GM23248 (cell line): ENCODE data around the gene DYNLT1. TPM values are rescaled to one million over a fixed set of nuclear protein-coding genes. Genes with fewer than 3 reads are reported as not detected.
"Not testable (repeated sequence)": the region's sequence is repeated elsewhere in the genome, so short reads cannot be mapped to it uniquely, and the experiment has no call there.

ENCODE experiments used
- DNase-seq: peaks from one replicate; pipeline ENCODE4 v3.0.0-alpha.2; 2015
- H2AFZ ChIP-seq: fragments of 200-600 bp; sonication (generic); 2 replicates; pipeline ENCODE4 v1.6.1; 2016; ENCODE audit warnings: antibody characterized with exemption
- H3F3A ChIP-seq: fragments of 200-600 bp; sonication (generic); 2 replicates; pipeline ENCODE4 v1.6.1; 2016; ENCODE audit warnings: mild to moderate bottlenecking, antibody characterized with exemption, mixed run types; ENCODE audit not compliant: insufficient read depth
- H3K27ac ChIP-seq: fragments of 200-600 bp; sonication (generic); 2 replicates; pipeline ENCODE4 v1.5.1; 2016; ENCODE audit warnings: mild to moderate bottlenecking
- H3K27me3 ChIP-seq: fragments of 200-600 bp; sonication (generic); replicated peaks from 2 replicates; pipeline ENCODE4 v1.6.1; 2016; ENCODE audit warnings: mild to moderate bottlenecking; ENCODE audit not compliant: insufficient read depth
- H3K36me3 ChIP-seq: fragments of 200-600 bp; sonication (generic); 2 replicates; pipeline ENCODE4 v1.6.1; 2016; ENCODE audit warnings: low read depth, mild to moderate bottlenecking
- H3K4me1 ChIP-seq: fragments of 200-600 bp; sonication (generic); 2 replicates; pipeline ENCODE4 v1.6.1; 2016; ENCODE audit warnings: mild to moderate bottlenecking; ENCODE audit not compliant: insufficient read depth
- H3K4me2 ChIP-seq: fragments of 200-600 bp; sonication (generic); one replicate; pipeline ENCODE4 v1.6.1; 2016; ENCODE audit warnings: mild to moderate bottlenecking; ENCODE audit not compliant: unreplicated experiment
- H3K4me3 ChIP-seq: fragments of 200-600 bp; sonication (generic); 2 replicates; pipeline ENCODE4 v1.5.1; 2016; ENCODE audit warnings: mild to moderate bottlenecking
- H3K79me2 ChIP-seq: fragments of 200-600 bp; sonication (generic); 2 replicates; pipeline ENCODE4 v1.6.1; 2016; ENCODE audit warnings: mild to moderate bottlenecking; ENCODE audit not compliant: insufficient read depth
- H3K9ac ChIP-seq: fragments of 200-600 bp; sonication (generic); 2 replicates; pipeline ENCODE4 v1.6.1; 2016; ENCODE audit warnings: mild to moderate bottlenecking
- H3K9me2 ChIP-seq: fragments of 200-600 bp; sonication (generic); 2 replicates; pipeline ENCODE4 v1.6.1; 2016; ENCODE audit warnings: mixed run types, mild to moderate bottlenecking, moderate library complexity; ENCODE audit not compliant: insufficient read depth
- H3K9me3 ChIP-seq: fragments of 200-600 bp; sonication (generic); one replicate; pipeline ENCODE4 v1.6.1; 2017; ENCODE audit warnings: low read depth
- H4K20me1 ChIP-seq: fragments of 200-600 bp; sonication (generic); 2 replicates; pipeline ENCODE4 v1.6.0; 2016; ENCODE audit not compliant: insufficient read depth
- EZH2 ChIP-seq: fragments of 200-600 bp; sonication (generic); IDR thresholded peaks from 2 replicates; pipeline ENCODE4 v1.6.1; 2018; ENCODE audit warnings: antibody characterized with exemption, mild to moderate bottlenecking; ENCODE audit not compliant: insufficient read depth, poor library complexity, severe bottlenecking
- EZH2phosphoT487 ChIP-seq: fragments of 200-600 bp; sonication (generic); IDR thresholded peaks from 2 replicates; pipeline ENCODE4 v1.6.1; 2018; ENCODE audit warnings: antibody characterized with exemption, moderate library complexity, mild to moderate bottlenecking, low read depth; ENCODE audit not compliant: insufficient read depth
- WGBS, 2 experiments: methylation state at CpG; one replicate each; pipeline ENCODE4 v1.1.6; 2015 to 2017; ENCODE audit warnings: low lambda C conversion rate in 2 of 2, low coverage in 1 of 2; ENCODE audit errors: missing lambda C conversion rate in 2 of 2; 5-methylcytosine and 5-hydroxymethylcytosine counted together
- in situ Hi-C: fragments of 300-500 bp; cut with MboI; formaldehyde crosslinking; loops from 2 replicates; pipeline ENCODE4 v1.15.0; 2020
- polyA plus RNA-seq: library from polyadenylated mRNA; unstranded; fragments of >200 nt; fragmentation: Nextera tagmentation; extraction: Ambion mirVana; gene quantifications from 2 replicates; pipeline ENCODE4 v1.2.1, GENCODE V29; 2016
- total RNA-seq: library from RNA; depleted of rRNA; stranded (reverse); fragments of >200 nt; shearing (Covaris generic); gene quantifications from 2 replicates; pipeline ENCODE4 v1.2.3, GENCODE V29; 2014

DYNLT1 gene
- total and polyA plus RNA-seq, 2 experiments from 2014 or later, result 79.7 to 368 TPM

GRCh38 chr6:158634695-158635426 is 9.7 kb downstream of the DYNLT1 start:
- Histone ChIP-seq H2AFZ (no peak overlapping the region), H3F3A (peaks cover 62% of the 10 kb centered on the region), H3K36me3 (peaks cover 41% of the 10 kb centered on the region), H3K4me1 (peaks cover 35% of the 10 kb centered on the region), H3K79me2 (peaks cover 65% of the 10 kb centered on the region), H3K9me2 (no peaks in the 10 kb centered on the region), H3K4me2 (no peak overlapping the region), H3K27me3 (no peaks in the 10 kb centered on the region), H3K27ac (peak overlapping the region; percentile 15; the same call in 1 of the 2 replicates), H3K4me3 (no peak overlapping the region), H3K9me3 (no peaks in the 10 kb centered on the region), H4K20me1 (no peaks in the 10 kb centered on the region), H3K9ac (no peak overlapping the region)
- in situ Hi-C loops, result no loop called here
- no peak for DNase-seq
- 87% methylated on average over 6 of the region's 6 CpGs for WGBS, 2 experiments
- TF ChIP-seq EZH2 (no peak), EZH2phosphoT487 (no peak)

- no peaks in the 10 kb centered on the region for H3K27me3 ChIP-seq
- peaks cover 31% of the 10 kb centered on the region for H3K4me1 ChIP-seq
- peak overlapping the region; percentile 92 for H3K27ac ChIP-seq
- H3K36me3 ChIP-seq, result peaks cover 43% of the 10 kb centered on the region
- H3F3A ChIP-seq, result peaks cover 66% of the 10 kb centered on the region
- H4K20me1 ChIP-seq, result no peaks in the 10 kb centered on the region
- WGBS, 2 experiments, result 88 to 90% methylated on average over 11 of the region's 11 CpGs
- TF ChIP-seq EZH2phosphoT487 (no peak), EZH2 (no peak)
- H3K79me2 ChIP-seq, result peaks cover 48% of the 10 kb centered on the region
- no peak overlapping the region for H2AFZ ChIP-seq
- H3K9me3 ChIP-seq, result no peaks in the 10 kb centered on the region
- no peak overlapping the region for H3K4me3 ChIP-seq
- H3K9ac ChIP-seq, result no peak overlapping the region
- in situ Hi-C loops, result no loop called here
- no peak for DNase-seq
- H3K4me2 ChIP-seq, result no peak overlapping the region
- no peaks in the 10 kb centered on the region for H3K9me2 ChIP-seq
Measured at GRCh38 chr6:158633127-158633526, 11.4 kb downstream of the DYNLT1 start.

GRCh38 chr6:158632538-158633119 is 11.9 kb downstream of the DYNLT1 start:
- Histone ChIP-seq H3K36me3 (peaks cover 40% of the 10 kb centered on the region), H3F3A (peaks cover 66% of the 10 kb centered on the region), H3K4me2 (peak overlapping the region; percentile 65), H2AFZ (peak overlapping the region; percentile 35; the same call in 1 of the 2 replicates), H3K27ac (peak overlapping the region; percentile 92), H3K4me1 (peaks cover 31% of the 10 kb centered on the region), H3K9ac (peak overlapping the region; percentile 72), H3K79me2 (peaks cover 43% of the 10 kb centered on the region)
- H3K9me3 ChIP-seq, H3K9me2 ChIP-seq, in situ Hi-C loops, H3K4me3 ChIP-seq, H3K27me3 ChIP-seq, H4K20me1 ChIP-seq, DNase-seq: not testable (repeated sequence)
- WGBS, 2 experiments, result 78 to 82% methylated on average over 3 of the region's 3 CpGs

GRCh38 chr6:158631678-158632537 is 12.6 kb downstream of the DYNLT1 start:
- H3K4me3 ChIP-seq, result peak overlapping the region; percentile 41
- peak overlapping the region; percentile 72 for H3K9ac ChIP-seq
- H4K20me1 ChIP-seq, result no peaks in the 10 kb centered on the region
- peak overlapping the region; percentile 65 for H3K4me2 ChIP-seq
- H3K4me1 ChIP-seq, result peaks cover 31% of the 10 kb centered on the region
- peak overlapping the region; percentile 92 for H3K27ac ChIP-seq
- peak overlapping the region; percentile 35 for H2AFZ ChIP-seq
- H3F3A ChIP-seq, result peaks cover 60% of the 10 kb centered on the region
- DNase-seq, result peak; percentile 90
- H3K9me2 ChIP-seq, result no peaks in the 10 kb centered on the region
- H3K27me3 ChIP-seq, result no peaks in the 10 kb centered on the region
- H3K36me3 ChIP-seq, result peaks cover 33% of the 10 kb centered on the region
- WGBS, 2 experiments, result 10% methylated on average over 19 of the region's 19 CpGs
- TF ChIP-seq EZH2phosphoT487 (no peak), EZH2 (no peak)
- peaks cover 36% of the 10 kb centered on the region for H3K79me2 ChIP-seq
- in situ Hi-C loops, result no loop called here
- H3K9me3 ChIP-seq, result no peaks in the 10 kb centered on the region
